ENCODE data around the gene NELFA. TPM values are rescaled to one million over a fixed set of nuclear protein-coding genes. Genes with fewer than 3 reads are reported as not detected.

NELFA gene
- total RNA-seq, 1 donor from 2014 or later, result 11.2 TPM

GRCh38 chr4:1983846-1984405 is 24.8 kb downstream of the NELFA start:
- DNase-seq (ENCODE audit: low spot score) (peak; percentile 42), ATAC-seq (no peak)

GRCh38 chr4:1983053-1983845 is 25.5 kb downstream of the NELFA start:
- ATAC-seq (no peak), DNase-seq (ENCODE audit: low spot score) (no peak)

- no peak for DNase-seq (ENCODE audit: low spot score)
- ATAC-seq, result no peak
These were observed 26.4 kb downstream of the NELFA start for GRCh38 chr4:1982124-1983052.

- DNase-seq (ENCODE audit: low spot score), result no peak
- no peak for ATAC-seq
These were observed 27.3 kb downstream of the NELFA start for GRCh38 chr4:1981251-1982058.

GRCh38 chr4:1980561-1981041 is 28.2 kb downstream of the NELFA start:
- no peak for ATAC-seq
- DNase-seq (ENCODE audit: low spot score), result no peak

GRCh38 chr4:1979477-1980196 is 29.1 kb downstream of the NELFA start:
- DNase-seq (ENCODE audit: low spot score), result no peak
- no peak for ATAC-seq

- DNase-seq (ENCODE audit: low spot score), result no peak
These were observed 29.9 kb downstream of the NELFA start for GRCh38 chr4:1978741-1979476.

GRCh38 chr4:1978226-1978625 is 30.5 kb downstream of the NELFA start:
- ATAC-seq (no peak), DNase-seq (ENCODE audit: low spot score) (no peak)

More at GRCh38 chr4:1978741-1979476, 29.9 kb downstream of the NELFA start:
- no peak for ATAC-seq

- DNase-seq (ENCODE audit: low spot score) (peak; percentile 42), ATAC-seq (no peak)
These were observed 32.1 kb downstream of the NELFA start for GRCh38 chr4:1976416-1977352.

GRCh38 chr4:1975880-1976279 is 32.9 kb downstream of the NELFA start:
- DNase-seq (ENCODE audit: low spot score) (peak; percentile 37), ATAC-seq (no peak)

GRCh38 chr4:1975391-1975801 is 33.4 kb downstream of the NELFA start:
- ATAC-seq (no peak), DNase-seq (ENCODE audit: low spot score) (no peak)

GRCh38 chr4:1974840-1975239 is 33.9 kb downstream of the NELFA start:
- ATAC-seq (no peak), DNase-seq (ENCODE audit: low spot score) (no peak)

- ATAC-seq (no peak), DNase-seq (ENCODE audit: low spot score) (no peak)
These were observed 35.1 kb downstream of the NELFA start for GRCh38 chr4:1973661-1974060.

- no peak for ATAC-seq
- no peak for DNase-seq (ENCODE audit: low spot score)
These were observed 35.6 kb downstream of the NELFA start for GRCh38 chr4:1973218-1973617.

- ATAC-seq (no peak), DNase-seq (ENCODE audit: low spot score) (no peak)
These were observed 36.4 kb downstream of the NELFA start for GRCh38 chr4:1972414-1972813.

- DNase-seq (ENCODE audit: low spot score), result no peak
- no peak for ATAC-seq
These were observed 37.1 kb downstream of the NELFA start for GRCh38 chr4:1971456-1972200.

- no peak for DNase-seq (ENCODE audit: low spot score)
These were observed 37.8 kb downstream of the NELFA start for GRCh38 chr4:1970926-1971325.

More at GRCh38 chr4:1970926-1971325, 37.8 kb downstream of the NELFA start:
- ATAC-seq, result no peak

All from left lobe of liver (tissue), 2 donors.